Immature natural killer cell (primary cell): ENCODE results near the gene UNC119B. TPM values are rescaled to one million over a fixed set of nuclear protein-coding genes. Genes with fewer than 3 reads are reported as not detected.

Source experiments
- DNase-seq, 3 donors: peaks; one replicate each; pipeline ENCODE4 v3.0.0; 2022; ENCODE audit warnings: mixed read lengths in 1 of 3
- H3K27ac Mint-ChIP-seq, 6 donors: one replicate each; pipeline ENCODE4 v1.8.0; 2020; ENCODE audit warnings: mixed read lengths in 6 of 6, mild to moderate bottlenecking in 5 of 6, inconsistent platforms in 4 of 6, moderate library complexity in 3 of 6
- H3K27me3 Mint-ChIP-seq, 3 donors: one replicate each; pipeline ENCODE4 v1.8.0; 2020 to 2021; ENCODE audit warnings: low read depth in 3 of 3, mild to moderate bottlenecking in 3 of 3, mixed read lengths in 3 of 3, moderate library complexity in 3 of 3, inconsistent platforms in 1 of 3
- H3K36me3 Mint-ChIP-seq, 3 donors: one replicate each; pipeline ENCODE4 v1.8.0; 2020; ENCODE audit warnings: mixed read lengths in 3 of 3, inconsistent platforms in 2 of 3, mild to moderate bottlenecking in 2 of 3
- H3K4me1 Mint-ChIP-seq, 2 donors: one replicate each; pipeline ENCODE4 v1.8.0; 2020; ENCODE audit warnings: inconsistent platforms in 2 of 2, mild to moderate bottlenecking in 2 of 2, mixed read lengths in 2 of 2, moderate library complexity in 1 of 2
- H3K4me3 Mint-ChIP-seq, 5 donors: one replicate each; pipeline ENCODE4 v1.8.0; 2020; ENCODE audit warnings: mild to moderate bottlenecking in 5 of 5, mixed read lengths in 5 of 5, inconsistent platforms in 3 of 5, moderate library complexity in 3 of 5
- H3K9me3 Mint-ChIP-seq, 6 donors: one replicate each; pipeline ENCODE4 v1.8.0; 2020; ENCODE audit warnings: mild to moderate bottlenecking in 6 of 6, mixed read lengths in 6 of 6, inconsistent platforms in 4 of 6, moderate library complexity in 3 of 6
- polyA plus RNA-seq, 3 donors: library from polyadenylated mRNA; unstranded; fragments of 300-500 nt; fragmentation: Illumina TruSeq; gene quantifications; one replicate each; pipeline ENCODE4 v1.2.3, GENCODE V29; 2021

UNC119B gene
- polyA plus RNA-seq, 3 donors from 2014 or later = 5.1 to 6.2 (median 5.8) TPM

DNA sequence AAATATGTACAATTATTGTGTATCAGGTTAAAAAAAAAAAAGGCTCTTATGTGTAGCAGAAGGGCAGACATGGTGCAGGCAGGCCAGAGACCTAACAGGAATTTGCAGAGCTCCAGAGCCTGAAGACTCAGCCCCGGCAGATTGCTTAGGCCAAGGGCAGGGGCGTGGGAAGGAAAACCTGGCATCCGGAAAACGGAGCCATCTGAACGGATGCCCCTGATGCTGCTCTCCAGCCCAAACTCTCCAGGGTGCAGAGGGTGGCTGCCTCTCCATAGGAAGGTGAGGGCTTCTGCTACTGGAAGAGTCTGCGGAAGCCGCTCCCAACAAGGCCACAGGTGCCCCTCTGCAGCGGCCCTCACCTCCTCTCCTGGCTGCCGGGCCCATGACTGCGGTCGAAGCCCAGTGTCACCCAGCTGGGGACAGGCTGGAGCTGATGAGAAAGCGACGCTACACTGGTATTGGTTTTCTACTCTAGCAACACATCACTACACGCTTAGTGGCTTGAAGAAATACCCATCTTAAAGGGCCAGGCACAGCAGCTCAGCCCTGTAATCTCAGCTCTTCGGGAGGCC lies 34.8 kb downstream of the UNC119B start:
- Mint-ChIP-seq H3K27ac (no peak overlapping the region), H3K9me3 (no peaks in the 10 kb centered on the region), H3K4me3 (no peak overlapping the region), H3K36me3 (no peaks in the 10 kb centered on the region), H3K4me1 (peaks cover 0 to 4% of the 10 kb centered on the region in 2 donors), H3K27me3 (peaks cover 0 to 3% (median 2%) of the 10 kb centered on the region in 3 donors)
- DNase-seq = no peak

DNA sequence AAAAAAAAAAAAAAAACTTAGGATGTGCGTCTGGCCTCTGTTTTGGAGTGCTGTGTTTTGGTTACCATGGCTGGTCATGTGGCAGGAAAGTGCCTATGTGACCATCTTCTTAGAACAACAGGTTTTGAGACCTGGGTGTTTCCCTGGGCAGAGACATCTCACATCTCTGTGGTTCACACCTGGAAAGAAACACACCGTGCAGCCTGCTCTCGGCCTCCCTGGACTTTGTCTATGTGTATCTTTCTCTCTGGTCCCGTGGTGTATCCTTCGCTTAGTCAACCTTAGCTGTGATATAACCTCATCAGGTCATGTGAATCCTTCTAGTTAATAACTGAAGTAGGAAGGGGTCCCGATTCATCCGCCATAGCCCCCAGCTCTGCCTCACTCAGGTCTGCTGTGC lies 38.0 kb downstream of the UNC119B start:
- H3K36me3 Mint-ChIP-seq = no peaks in the 10 kb centered on the region
- no peaks in the 10 kb centered on the region for H3K9me3 Mint-ChIP-seq
- no peak overlapping the region for H3K4me3 Mint-ChIP-seq
- DNase-seq = peak; percentile 21 to 36 (median 27)
- H3K27ac Mint-ChIP-seq = peak overlapping the region in 3 of 6 donors; percentile 5 to 64 (median 24)
- H3K27me3 Mint-ChIP-seq = peaks cover 1 to 3% (median 2%) of the 10 kb centered on the region in 3 donors
- H3K4me1 Mint-ChIP-seq = peaks cover 0 to 6% of the 10 kb centered on the region in 2 donors

DNA sequence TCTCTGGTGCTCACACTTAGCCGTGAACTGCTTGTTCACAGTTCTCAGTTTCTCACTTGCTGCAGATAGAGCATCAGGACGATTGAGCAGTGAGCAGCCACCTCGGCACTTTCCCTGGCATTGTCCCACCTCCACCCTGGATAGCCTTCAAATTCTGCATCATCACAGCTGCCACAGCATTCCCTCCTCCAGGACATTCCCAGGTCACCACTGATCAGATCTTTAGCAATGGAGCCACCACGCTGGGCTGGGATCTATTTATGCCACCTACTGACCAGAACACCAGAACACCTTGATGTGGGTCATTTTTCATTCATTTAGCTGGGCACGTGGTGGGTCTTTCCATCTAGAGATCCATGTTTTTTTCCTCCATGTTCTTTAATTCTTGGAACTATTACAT lies 39.0 kb downstream of the UNC119B start:
- H3K27me3 Mint-ChIP-seq = peaks cover 2 to 3% (median 3%) of the 10 kb centered on the region in 3 donors

DNA sequence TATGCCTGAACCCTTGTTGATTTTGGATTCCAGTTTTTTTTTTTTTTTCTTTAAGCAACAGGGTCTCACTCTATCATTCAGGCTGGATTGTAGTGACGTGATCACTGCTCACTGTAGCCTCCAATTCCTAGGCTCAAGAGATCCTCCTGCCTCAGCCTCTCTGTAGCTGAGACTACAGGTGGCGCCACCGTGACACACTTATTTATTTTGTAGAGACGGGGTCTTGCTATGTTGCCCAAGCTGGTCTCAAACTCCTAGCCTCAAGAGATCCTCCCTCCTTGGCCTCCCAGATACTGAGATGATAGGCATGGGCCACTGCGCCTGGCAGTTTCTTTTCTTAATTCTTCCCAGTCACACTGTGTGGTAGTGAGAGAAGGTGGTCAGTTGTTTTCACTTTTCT lies 40.5 kb downstream of the UNC119B start:
- DNase-seq = no peak
- H3K27me3 Mint-ChIP-seq = peaks cover 7 to 12% (median 7%) of the 10 kb centered on the region in 3 donors
- H3K36me3 Mint-ChIP-seq = peaks cover 0 to 5% (median 0%) of the 10 kb centered on the region in 3 donors
- H3K4me1 Mint-ChIP-seq = peaks cover 0 to 6% of the 10 kb centered on the region in 2 donors
- H3K9me3 Mint-ChIP-seq = peaks cover 0 to 11% (median 6%) of the 10 kb centered on the region in 6 donors
- no peak overlapping the region for H3K4me3 Mint-ChIP-seq
- no peak overlapping the region for H3K27ac Mint-ChIP-seq

More for the DNA sequence above, 39.0 kb downstream of the UNC119B start:
- peaks cover 0 to 2% (median 0%) of the 10 kb centered on the region in 6 donors for H3K9me3 Mint-ChIP-seq
- H3K4me3 Mint-ChIP-seq = no peak overlapping the region
- H3K27ac Mint-ChIP-seq = no peak overlapping the region
- H3K4me1 Mint-ChIP-seq = peaks cover 0 to 6% of the 10 kb centered on the region in 2 donors
- H3K36me3 Mint-ChIP-seq = no peaks in the 10 kb centered on the region
- DNase-seq = no peak

DNA sequence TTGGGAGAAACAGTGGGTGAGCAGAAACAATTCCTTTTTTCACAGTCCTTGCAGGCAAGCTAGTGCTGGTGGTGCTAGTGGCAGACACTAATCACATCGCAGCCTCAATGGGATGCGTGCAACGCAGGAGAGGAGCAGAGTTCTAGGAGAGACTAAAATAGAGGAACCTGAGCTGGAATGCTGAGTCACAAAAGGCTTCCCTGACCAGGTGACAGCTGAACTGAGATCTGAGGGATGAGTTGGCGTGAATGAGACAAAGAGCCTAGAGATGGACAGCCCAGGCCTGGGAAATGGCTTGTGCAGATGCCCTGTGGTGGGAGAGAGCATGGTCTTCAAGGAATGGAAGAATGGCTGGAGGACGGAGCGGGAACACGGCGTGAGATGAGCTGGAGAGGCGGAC lies 41.1 kb downstream of the UNC119B start:
- no peak for DNase-seq
- Mint-ChIP-seq H3K36me3 (peaks cover 0 to 5% (median 0%) of the 10 kb centered on the region in 3 donors), H3K27me3 (peaks cover 7 to 12% (median 7%) of the 10 kb centered on the region in 3 donors), H3K27ac (no peak overlapping the region), H3K4me3 (no peak overlapping the region), H3K4me1 (peaks cover 0 to 6% of the 10 kb centered on the region in 2 donors), H3K9me3 (peaks cover 0 to 11% (median 6%) of the 10 kb centered on the region in 6 donors)

DNA sequence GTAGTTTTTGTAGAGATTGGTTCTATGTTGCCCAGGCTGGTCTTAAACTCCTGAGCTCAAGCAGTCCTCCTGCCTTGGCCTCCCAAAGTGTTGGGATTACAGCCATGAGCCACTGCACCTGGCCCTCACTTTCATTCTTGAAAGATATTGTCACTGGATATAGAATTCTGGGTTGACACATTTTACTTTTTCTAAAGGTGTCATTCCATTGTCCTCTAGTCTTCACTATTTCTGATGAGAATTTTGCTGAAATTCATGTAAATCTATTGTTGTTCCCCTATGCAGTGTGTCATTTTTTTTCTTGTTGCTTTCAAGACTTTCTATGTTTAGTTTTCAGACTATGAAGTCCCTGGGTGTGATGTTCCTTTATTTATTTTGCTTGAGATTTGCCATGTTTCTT lies 44.5 kb downstream of the UNC119B start:
- H3K36me3 Mint-ChIP-seq = peaks cover 0 to 5% (median 0%) of the 10 kb centered on the region in 3 donors
- H3K4me3 Mint-ChIP-seq = no peak overlapping the region
- no peak overlapping the region for H3K27ac Mint-ChIP-seq
- DNase-seq = no peak
- peaks cover 0 to 11% (median 6%) of the 10 kb centered on the region in 6 donors for H3K9me3 Mint-ChIP-seq
- H3K4me1 Mint-ChIP-seq = peaks cover 0 to 1% of the 10 kb centered on the region in 2 donors
- peaks cover 7 to 11% (median 7%) of the 10 kb centered on the region in 3 donors for H3K27me3 Mint-ChIP-seq

DNA sequence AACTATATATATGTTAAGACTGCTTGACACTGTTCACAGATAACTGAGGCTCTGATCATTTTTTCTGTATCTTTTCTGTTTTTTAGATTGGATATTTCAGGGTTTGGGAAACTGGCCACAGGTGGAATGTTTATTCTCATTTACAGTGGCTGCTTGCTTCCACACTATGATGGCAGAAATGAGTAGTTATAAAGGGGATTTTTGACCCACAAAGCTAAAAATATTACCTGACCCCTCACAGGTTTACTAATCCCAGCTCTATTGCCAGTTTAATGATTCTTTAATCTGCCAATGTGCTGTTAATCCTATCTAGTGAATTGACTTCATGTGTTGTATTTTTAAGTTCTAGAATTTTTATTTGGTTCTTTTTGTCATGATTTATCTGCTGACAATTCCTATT lies 45.0 kb downstream of the UNC119B start:
- Mint-ChIP-seq H3K27me3 (peaks cover 7 to 9% (median 8%) of the 10 kb centered on the region in 3 donors), H3K4me1 (peaks cover 0 to 1% of the 10 kb centered on the region in 2 donors), H3K36me3 (peaks cover 0 to 5% (median 0%) of the 10 kb centered on the region in 3 donors), H3K27ac (no peak overlapping the region), H3K4me3 (no peak overlapping the region), H3K9me3 (peaks cover 0 to 11% (median 6%) of the 10 kb centered on the region in 6 donors)
- no peak for DNase-seq

DNA sequence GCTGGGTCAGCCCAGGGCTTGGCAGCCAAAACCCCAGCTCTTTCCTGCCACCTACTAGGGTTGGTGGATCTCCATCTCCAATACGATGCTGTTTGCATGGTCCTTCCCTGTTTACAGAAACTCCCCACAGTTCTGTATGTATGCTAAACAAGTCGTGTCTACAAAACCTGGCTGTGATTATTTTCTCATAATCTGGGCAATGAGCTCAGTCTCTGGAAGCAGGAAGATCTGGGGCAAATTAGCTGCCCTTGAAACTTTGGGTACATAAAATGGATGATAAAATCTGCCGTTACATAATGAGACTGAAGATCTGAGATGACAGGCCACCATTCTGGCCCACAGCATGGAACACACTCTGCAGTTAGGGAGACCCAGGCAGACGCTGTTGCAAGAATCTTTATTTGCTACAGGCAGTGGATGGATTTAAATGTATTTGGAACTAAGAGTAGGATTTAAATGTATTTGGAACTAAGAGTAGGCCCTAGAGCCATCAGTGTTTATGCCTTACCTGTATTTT lies 47.0 kb downstream of the UNC119B start:
- no peak for DNase-seq
- H3K27ac Mint-ChIP-seq = no peak overlapping the region
- H3K4me1 Mint-ChIP-seq = peaks cover 0 to 1% of the 10 kb centered on the region in 2 donors
- peaks cover 8 to 11% (median 9%) of the 10 kb centered on the region in 3 donors for H3K27me3 Mint-ChIP-seq
- peaks cover 0 to 11% (median 6%) of the 10 kb centered on the region in 6 donors for H3K9me3 Mint-ChIP-seq
- H3K4me3 Mint-ChIP-seq = no peak overlapping the region
- H3K36me3 Mint-ChIP-seq = peaks cover 5 to 13% (median 5%) of the 10 kb centered on the region in 3 donors

DNA sequence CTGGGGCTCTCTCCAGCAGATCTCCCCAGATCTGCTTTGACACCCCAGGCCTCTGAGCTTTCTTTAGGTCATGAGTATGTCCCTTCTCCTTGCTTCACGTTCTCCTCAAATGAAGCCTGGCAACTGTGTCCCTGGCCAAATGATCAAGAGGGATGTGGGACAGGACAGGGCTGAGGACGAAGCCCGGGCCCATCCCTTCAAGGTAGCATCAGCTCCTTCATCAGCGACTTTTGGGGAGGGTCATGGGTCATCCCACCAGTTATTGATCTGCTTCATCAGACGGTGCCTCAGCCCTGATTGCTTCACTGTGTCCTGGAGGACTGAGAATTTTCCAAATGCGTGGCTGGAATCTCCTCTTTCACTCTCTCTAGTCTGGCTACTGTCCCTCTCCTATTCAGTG lies 47.7 kb downstream of the UNC119B start:
- no peak for DNase-seq
- Mint-ChIP-seq H3K27me3 (peaks cover 8 to 11% (median 9%) of the 10 kb centered on the region in 3 donors), H3K27ac (no peak overlapping the region), H3K4me3 (no peak overlapping the region), H3K36me3 (peaks cover 5 to 13% (median 5%) of the 10 kb centered on the region in 3 donors), H3K4me1 (no peaks in the 10 kb centered on the region), H3K9me3 (peaks cover 0 to 11% (median 6%) of the 10 kb centered on the region in 6 donors)

DNA sequence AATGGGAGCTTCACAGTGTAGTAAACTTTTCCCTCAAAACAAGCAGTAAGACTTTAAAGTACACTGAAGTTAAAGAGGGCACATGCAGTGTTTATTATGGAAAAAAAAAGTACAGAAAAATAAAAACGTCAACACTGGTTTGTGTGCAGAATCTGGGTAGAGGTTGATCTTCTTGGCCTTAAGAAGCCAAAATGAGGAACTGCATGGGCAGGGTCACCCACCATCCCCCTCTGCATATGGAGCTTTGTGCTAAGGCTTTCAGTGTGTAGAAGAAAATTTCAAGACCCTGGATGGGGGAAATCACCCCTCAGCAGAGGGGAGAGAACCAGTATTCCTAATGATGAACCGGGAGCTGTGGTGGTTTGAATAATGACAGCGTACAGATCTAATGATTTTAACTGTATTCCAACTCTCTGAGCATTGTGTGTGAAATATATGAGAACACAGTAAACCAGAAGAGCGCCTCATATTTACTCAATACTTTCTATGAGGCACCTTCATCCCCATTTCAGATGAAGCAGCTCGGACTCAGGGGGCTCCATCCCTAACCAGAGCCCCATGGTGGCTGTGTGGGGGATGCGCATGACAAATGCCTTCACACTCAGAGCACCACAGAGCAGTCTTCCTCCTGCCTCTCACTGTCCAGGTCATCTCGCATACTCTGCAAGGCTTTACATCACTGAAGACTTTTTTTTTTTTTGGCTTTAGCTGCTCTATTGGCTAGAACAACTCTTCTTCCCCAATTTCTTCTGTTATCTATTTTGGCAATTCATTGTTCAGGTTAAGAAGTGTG lies 48.7 kb downstream of the UNC119B start:
- Mint-ChIP-seq H3K27ac (peak overlapping the region in 1 of 6 donors; percentile 34), H3K4me1 (no peaks in the 10 kb centered on the region), H3K27me3 (peaks cover 7 to 11% (median 8%) of the 10 kb centered on the region in 3 donors), H3K9me3 (peaks cover 0 to 11% (median 6%) of the 10 kb centered on the region in 6 donors), H3K36me3 (peaks cover 5 to 13% (median 8%) of the 10 kb centered on the region in 3 donors), H3K4me3 (no peak overlapping the region)
- DNase-seq = no peak

DNA sequence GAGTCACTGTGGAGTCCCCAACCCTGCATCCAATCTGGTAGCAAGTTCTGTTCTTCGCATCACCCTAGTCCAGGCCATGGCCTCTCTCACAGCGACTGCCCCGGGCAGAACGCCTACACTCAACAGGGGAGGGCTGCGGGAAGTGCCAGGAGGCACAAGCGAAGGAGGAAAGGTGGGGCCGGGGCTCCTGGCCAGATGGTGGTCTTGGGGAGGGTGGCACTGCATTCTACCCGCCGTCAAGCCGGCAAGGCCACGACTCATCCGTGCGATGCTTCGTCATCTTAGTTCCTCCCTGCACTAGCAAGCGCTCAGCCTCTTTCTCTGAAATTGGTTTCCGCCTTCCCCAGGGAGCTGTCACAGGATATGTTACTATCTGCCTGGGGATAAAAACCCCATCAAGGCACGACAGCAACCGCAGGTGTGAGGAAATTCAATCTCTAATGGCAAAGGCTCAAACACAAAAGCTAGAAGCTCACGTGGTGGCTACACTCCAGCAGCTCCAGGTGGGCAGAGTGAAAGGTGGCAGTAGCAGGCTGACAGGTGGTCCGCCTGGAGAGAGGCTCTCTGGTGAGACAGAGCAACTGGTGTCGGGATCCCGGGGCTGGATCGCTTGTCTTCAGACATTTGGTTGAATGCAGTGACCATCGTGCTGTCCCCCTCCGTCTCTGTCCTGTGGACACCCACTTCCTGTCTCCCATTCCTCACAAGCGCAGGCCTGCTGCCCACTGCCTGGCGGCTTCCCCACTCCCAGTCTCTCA lies 49.5 kb downstream of the UNC119B start:
- peaks cover 12 to 20% (median 15%) of the 10 kb centered on the region in 3 donors for H3K36me3 Mint-ChIP-seq

DNA sequence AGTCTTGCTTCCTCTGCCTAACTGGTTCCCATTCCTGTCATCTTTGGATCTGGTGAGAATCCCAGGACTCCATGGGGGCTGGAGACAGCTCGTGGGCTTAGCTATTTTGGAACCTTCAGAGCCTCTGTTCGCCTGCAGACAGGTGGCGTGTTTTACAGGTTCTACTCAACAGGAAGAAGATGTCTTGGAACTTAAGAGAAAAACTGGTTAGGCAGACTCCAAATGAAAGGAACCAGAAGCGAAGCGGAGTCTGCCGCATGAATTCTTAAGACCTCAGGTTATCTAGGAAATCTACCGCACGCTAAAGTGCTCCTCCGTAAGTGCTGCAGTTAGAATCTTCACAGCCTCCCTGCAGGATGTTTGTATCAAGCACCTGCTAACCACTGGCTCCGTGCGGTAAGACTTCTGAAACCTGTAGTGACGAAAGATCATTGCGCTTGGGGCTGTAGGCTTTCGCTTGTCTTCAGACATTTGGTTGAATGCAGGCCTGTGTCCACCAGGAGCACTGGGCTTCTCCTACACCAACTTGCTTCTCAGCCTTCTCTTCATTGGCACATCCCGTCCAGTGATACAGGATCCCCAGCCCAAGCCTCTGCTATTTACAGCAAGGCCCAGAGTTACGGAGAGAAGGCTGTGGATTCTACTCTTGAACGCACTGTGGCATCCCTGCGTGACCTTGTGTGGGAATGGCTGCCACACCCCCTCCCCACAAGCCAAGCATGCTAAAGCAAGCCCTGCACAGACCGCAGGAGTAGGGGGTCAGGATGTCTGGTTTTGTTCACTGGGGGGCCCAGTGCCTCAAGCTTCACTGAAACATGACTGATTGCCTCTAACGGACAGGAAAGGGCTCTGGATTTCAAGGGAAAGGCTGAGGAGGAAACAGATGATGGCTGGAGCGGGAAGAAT lies 50.3 kb downstream of the UNC119B start:
- H3K4me3 Mint-ChIP-seq = no peak overlapping the region
- H3K9me3 Mint-ChIP-seq = peaks cover 0 to under 1% (median 0%) of the 10 kb centered on the region in 6 donors
- peak overlapping the region in 2 of 6 donors; percentile 40 to 41 for H3K27ac Mint-ChIP-seq
- no peaks in the 10 kb centered on the region for H3K4me1 Mint-ChIP-seq
- peaks cover 12 to 20% (median 12%) of the 10 kb centered on the region in 3 donors for H3K36me3 Mint-ChIP-seq
- DNase-seq = no peak
- peaks cover 2 to 3% (median 3%) of the 10 kb centered on the region in 3 donors for H3K27me3 Mint-ChIP-seq

More for the DNA sequence above, 49.5 kb downstream of the UNC119B start:
- H3K27ac Mint-ChIP-seq = peak overlapping the region in 1 of 6 donors; percentile 19
- no peak for DNase-seq
- H3K4me3 Mint-ChIP-seq = no peak overlapping the region
- peaks cover 6 to 10% (median 7%) of the 10 kb centered on the region in 3 donors for H3K27me3 Mint-ChIP-seq
- peaks cover 0 to 9% (median 5%) of the 10 kb centered on the region in 6 donors for H3K9me3 Mint-ChIP-seq
- no peaks in the 10 kb centered on the region for H3K4me1 Mint-ChIP-seq
